GM12892 (cell line): ENCODE results near the gene PRIMA1.

ENCODE experiments used
- POLR2A ChIP-seq: IDR thresholded peaks from 2 replicates; pipeline ENCODE4 v1.6.1; 2011; ENCODE audit warnings: low read depth, low read length, control low read depth
- POLR2AphosphoS5 ChIP-seq: IDR thresholded peaks from 2 replicates; pipeline ENCODE4 v1.6.1; 2011; ENCODE audit warnings: low read depth, low read length, control low read depth

- TF ChIP-seq POLR2AphosphoS5 (no peak), POLR2A (no peak)
Observed at GRCh38 chr14:93765970-93766369, 22.3 kb downstream of the PRIMA1 start.
